Large intestine (tissue), 3 donors: Measurements from ENCODE around the gene ITPKB. TPM values are rescaled to one million over a fixed set of nuclear protein-coding genes. Genes with fewer than 3 reads are reported as not detected.
"Not testable (repeated sequence)": the region's sequence is repeated elsewhere in the genome, so short reads cannot be mapped to it uniquely, and the experiment has no call there.

Experiments
- DNase-seq, 2 donors: peaks; one replicate each; pipeline versions ENCODE4 v3.0.0 to v3.0.0-alpha.2; 2013
- H3K27ac ChIP-seq: one replicate; pipeline ENCODE4 v1.5.1; 2013; ENCODE audit warnings: low read length
- H3K27me3 ChIP-seq: 2 replicates; pipeline ENCODE4 v1.6.1; 2013; ENCODE audit warnings: low read length; ENCODE audit not compliant: control insufficient read depth, insufficient read depth
- H3K36me3 ChIP-seq: 2 replicates; pipeline ENCODE4 v1.6.1; 2013; ENCODE audit warnings: low read length; ENCODE audit not compliant: control insufficient read depth, insufficient read depth
- H3K4me1 ChIP-seq: one replicate; pipeline ENCODE4 v1.6.1; 2013; ENCODE audit warnings: low read length; ENCODE audit not compliant: control insufficient read depth, insufficient read depth
- H3K4me3 ChIP-seq: one replicate; pipeline ENCODE4 v1.5.1; 2013; ENCODE audit warnings: low read length
- H3K9me3 ChIP-seq: one replicate; pipeline ENCODE4 v1.6.1; 2013; ENCODE audit warnings: mild to moderate bottlenecking, low read depth, low read length, moderate library complexity; ENCODE audit not compliant: control insufficient read depth
- WGBS: methylation state at CpG from one replicate; pipeline ENCODE4 v1.1.5; 2013; ENCODE audit warnings: low lambda C conversion rate; ENCODE audit not compliant: insufficient coverage; 5-methylcytosine and 5-hydroxymethylcytosine counted together
- polyA plus RNA-seq: library from polyadenylated mRNA; unstranded; fragments of 120-200 nt; gene quantifications from one replicate; pipeline ENCODE4 v1.2.1, GENCODE V29; 2013

The ITPKB gene
- polyA plus RNA-seq, 1 donor, result 13.0 TPM

GRCh38 chr1:226625326-226625725 lies 113.8 kb downstream of the ITPKB start:
- H3K9me3 ChIP-seq, result peaks cover 7% of the 10 kb centered on the region
- no peaks in the 10 kb centered on the region for H3K27me3 ChIP-seq
- no peaks in the 10 kb centered on the region for H3K36me3 ChIP-seq
- H3K4me1 ChIP-seq, result no peaks in the 10 kb centered on the region
- no CpG with 5 or more reads among the region's 6 CpGs for WGBS
- H3K27ac ChIP-seq, result no peak overlapping the region
- H3K4me3 ChIP-seq, result no peak overlapping the region
- no peak for DNase-seq

GRCh38 chr1:226624526-226624925 lies 114.6 kb downstream of the ITPKB start:
- Histone ChIP-seq H3K9me3 (peaks cover 7% of the 10 kb centered on the region), H3K27me3 (no peaks in the 10 kb centered on the region), H3K27ac (no peak overlapping the region), H3K36me3 (no peaks in the 10 kb centered on the region), H3K4me3 (no peak overlapping the region), H3K4me1 (no peaks in the 10 kb centered on the region)
- no peak for DNase-seq
- WGBS, result 84% methylated on average over 3 of the region's 5 CpGs

GRCh38 chr1:226622012-226622411 lies 117.1 kb downstream of the ITPKB start:
- Histone ChIP-seq H3K27me3 (no peaks in the 10 kb centered on the region), H3K4me3 (no peak overlapping the region), H3K27ac (no peak overlapping the region), H3K36me3 (no peaks in the 10 kb centered on the region), H3K4me1 (no peaks in the 10 kb centered on the region), H3K9me3 (peaks cover 7% of the 10 kb centered on the region)
- no peak for DNase-seq

GRCh38 chr1:226619031-226619430 lies 120.1 kb downstream of the ITPKB start:
- H3K27ac ChIP-seq, result no peak overlapping the region
- no peak overlapping the region for H3K4me3 ChIP-seq
- H3K36me3 ChIP-seq, result no peaks in the 10 kb centered on the region
- WGBS, result no CpG with 5 or more reads among the region's 7 CpGs
- no peaks in the 10 kb centered on the region for H3K9me3 ChIP-seq
- no peak for DNase-seq
- H3K27me3 ChIP-seq, result no peaks in the 10 kb centered on the region
- H3K4me1 ChIP-seq, result no peaks in the 10 kb centered on the region

- Histone ChIP-seq H3K9me3 (no peaks in the 10 kb centered on the region), H3K27ac (no peak overlapping the region), H3K4me3 (no peak overlapping the region), H3K36me3 (no peaks in the 10 kb centered on the region), H3K27me3 (no peaks in the 10 kb centered on the region), H3K4me1 (no peaks in the 10 kb centered on the region)
- whole genome bisulfite sequencing, result no CpG with 5 or more reads among the region's 5 CpGs
- no peak for DNase-seq
Measured at GRCh38 chr1:226618380-226618779, 120.7 kb downstream of the ITPKB start.

GRCh38 chr1:226617719-226618118 lies 121.4 kb downstream of the ITPKB start:
- H3K4me1 ChIP-seq, H3K4me3 ChIP-seq, H3K36me3 ChIP-seq, H3K27ac ChIP-seq, DNase-seq, H3K9me3 ChIP-seq, H3K27me3 ChIP-seq: not testable (repeated sequence)
- whole genome bisulfite sequencing, result no CpG with 5 or more reads among the region's 1 CpG

GRCh38 chr1:226617109-226617508 lies 122.0 kb downstream of the ITPKB start:
- H3K36me3 ChIP-seq, result no peaks in the 10 kb centered on the region
- WGBS, result no CpG with 5 or more reads among the region's 8 CpGs
- no peak overlapping the region for H3K27ac ChIP-seq
- H3K4me1 ChIP-seq, result no peaks in the 10 kb centered on the region
- no peaks in the 10 kb centered on the region for H3K9me3 ChIP-seq
- no peak overlapping the region for H3K4me3 ChIP-seq
- DNase-seq, result no peak
- peaks cover 1% of the 10 kb centered on the region for H3K27me3 ChIP-seq

- H3K4me3 ChIP-seq, result no peak overlapping the region
- H3K27ac ChIP-seq, result no peak overlapping the region
- H3K9me3 ChIP-seq, result no peaks in the 10 kb centered on the region
- H3K4me1 ChIP-seq, result no peaks in the 10 kb centered on the region
- peaks cover 3% of the 10 kb centered on the region for H3K27me3 ChIP-seq
- H3K36me3 ChIP-seq, result no peaks in the 10 kb centered on the region
- no peak for DNase-seq
- WGBS, result no CpG with 5 or more reads among the region's 1 CpG
Measured at GRCh38 chr1:226616636-226617035, 122.4 kb downstream of the ITPKB start.

- H3K4me3 ChIP-seq, result no peak overlapping the region
- peaks cover 3% of the 10 kb centered on the region for H3K27me3 ChIP-seq
- no peaks in the 10 kb centered on the region for H3K9me3 ChIP-seq
- no peaks in the 10 kb centered on the region for H3K36me3 ChIP-seq
- no peak overlapping the region for H3K27ac ChIP-seq
- no CpG with 5 or more reads among the region's 9 CpGs for WGBS
- DNase-seq, result no peak
- no peaks in the 10 kb centered on the region for H3K4me1 ChIP-seq
Measured at GRCh38 chr1:226615876-226616275, 123.2 kb downstream of the ITPKB start.

GRCh38 chr1:226611980-226612379 lies 127.1 kb downstream of the ITPKB start:
- not testable (repeated sequence) for H3K9me3 ChIP-seq, H3K27ac ChIP-seq, H3K36me3 ChIP-seq, DNase-seq, H3K4me3 ChIP-seq, H3K4me1 ChIP-seq
- WGBS, result no CpG with 5 or more reads among the region's 6 CpGs
- H3K27me3 ChIP-seq, result peaks cover 19% of the 10 kb centered on the region

GRCh38 chr1:226611301-226611700 lies 127.8 kb downstream of the ITPKB start:
- H3K27ac ChIP-seq, result no peak overlapping the region
- H3K9me3 ChIP-seq, result no peaks in the 10 kb centered on the region
- peaks cover 19% of the 10 kb centered on the region for H3K27me3 ChIP-seq
- H3K4me1 ChIP-seq, result peaks cover 2% of the 10 kb centered on the region
- DNase-seq, result no peak
- H3K36me3 ChIP-seq, result no peaks in the 10 kb centered on the region
- H3K4me3 ChIP-seq, result no peak overlapping the region
- WGBS, result no CpG with 5 or more reads among the region's 8 CpGs
